HL-60 (cell line): ENCODE data around the gene HOXA7. TPM values are rescaled to one million over a fixed set of nuclear protein-coding genes. Genes with fewer than 3 reads are reported as not detected.

Source experiments
- DNase-seq, 2 experiments: peaks; one replicate each; pipeline ENCODE4 v3.0.0-alpha.2; 2010 to 2020; ENCODE audit warnings: low read depth in 1 of 2, low spot score in 1 of 2
- H3K27ac ChIP-seq: fragments of 250-450 bp; sonication (Bioruptor Pico); replicated peaks from 2 replicates; pipeline ENCODE4 v1.5.1; 2020; ENCODE audit warnings: mild to moderate bottlenecking, moderate library complexity
- H3K27me3 ChIP-seq: fragments of 250-450 bp; sonication (Bioruptor Pico); 2 replicates; pipeline ENCODE4 v1.5.1; 2021; ENCODE audit warnings: mild to moderate bottlenecking, moderate library complexity; ENCODE audit not compliant: insufficient read depth, poor library complexity, severe bottlenecking
- H3K4me3 ChIP-seq: replicated peaks from 2 replicates; pipeline ENCODE4 v1.5.1; 2011; ENCODE audit warnings: mild to moderate bottlenecking, control low read depth, low read length; ENCODE audit not compliant: insufficient read depth
- CTCF ChIP-seq: IDR thresholded peaks from one replicate; pipeline ENCODE4 v1.5.1; 2011; ENCODE audit warnings: low read length, control low read depth, inconsistent platforms; ENCODE audit not compliant: insufficient read depth
- GABPA ChIP-seq: IDR thresholded peaks from 2 replicates; pipeline ENCODE4 v1.6.1; 2012; ENCODE audit warnings: low read depth
- POLR2AphosphoS5 ChIP-seq: IDR thresholded peaks from 2 replicates; pipeline ENCODE4 v1.6.1; 2012; ENCODE audit warnings: low read depth
- REST ChIP-seq: IDR thresholded peaks from 2 replicates; pipeline ENCODE4 v1.6.1; 2012; ENCODE audit warnings: low read depth; ENCODE audit not compliant: insufficient replicate concordance
- SPI1 ChIP-seq: IDR thresholded peaks from 2 replicates; pipeline ENCODE4 v1.6.1; 2012; ENCODE audit warnings: low read depth, mild to moderate bottlenecking, borderline replicate concordance
- microRNA-seq: library from miRNA; unstranded; fragments of <30 nt; microRNA quantifications from one replicate; pipeline ENCODE4, GENCODE V29; 2018

HOXA7 gene

GRCh38 chr7:27105301-27106031 is 51.0 kb downstream of the HOXA7 start:
- Histone ChIP-seq H3K4me3 (no peak overlapping the region), H3K27ac (no peak overlapping the region), H3K27me3 (peaks cover 38% of the 10 kb centered on the region)

GRCh38 chr7:27104341-27105058 is 52.0 kb downstream of the HOXA7 start:
- TF ChIP-seq GABPA (no peak), SPI1 (no peak), CTCF (no peak), REST (no peak), POLR2AphosphoS5 (no peak)
- Histone ChIP-seq H3K27me3 (peaks cover 38% of the 10 kb centered on the region), H3K27ac (no peak overlapping the region), H3K4me3 (no peak overlapping the region)
- no peak for DNase-seq

More at GRCh38 chr7:27105301-27106031, 51.0 kb downstream of the HOXA7 start:
- no peak for DNase-seq
- TF ChIP-seq GABPA (no peak), REST (no peak), SPI1 (no peak), CTCF (no peak), POLR2AphosphoS5 (no peak)

Small RNA genes within 50 kb of the gene (microRNA-seq; reads per million reads assigned to microRNA genes)
- gene MIR196B: not detected
